Measurements from ENCODE around the gene CNIH3. TPM values are rescaled to one million over a fixed set of nuclear protein-coding genes. Genes with fewer than 3 reads are reported as not detected.

The CNIH3 gene
- total RNA-seq, 5 donors from 2014 or later (not counting 1 experiment from before 2014, with no cell fraction given): 2.3 to 3.6 (median 2.4) TPM

DNA sequence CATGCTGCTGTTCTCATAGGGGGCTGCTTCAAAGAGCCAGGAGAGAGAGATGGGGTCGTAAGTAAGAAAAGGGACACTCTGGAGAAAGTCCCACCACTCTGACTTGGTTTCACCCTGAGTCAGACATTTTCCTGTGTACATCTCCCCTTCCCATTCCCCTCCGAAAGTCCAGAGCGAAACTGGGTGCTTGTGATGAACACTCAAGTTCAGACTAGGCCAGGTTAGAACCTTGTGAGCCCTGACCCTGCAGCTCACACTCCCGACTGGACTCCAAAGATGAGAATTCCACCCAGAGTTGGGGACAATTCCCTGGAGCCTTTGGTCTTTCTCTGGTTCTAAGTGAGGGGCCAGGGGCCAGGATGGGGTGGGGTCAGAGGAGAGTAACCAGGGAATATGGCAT is 139.5 kb downstream of the CNIH3 start:
- no peaks in the 10 kb centered on the region for H3K36me3 ChIP-seq (ENCODE audit: control insufficient read depth in 2 of 2, extremely low read depth in 1 of 2, insufficient read depth in 1 of 2, low read length in 1 of 2)
- peaks cover 0 to 5% of the 10 kb centered on the region in 2 experiments for H3K27me3 ChIP-seq (replicated peaks in 1 of 2; ENCODE audit: control insufficient read depth in 2 of 2, extremely low read depth in 1 of 2, insufficient read depth in 2 of 2, low read length in 1 of 2)
- ChIA-PET POLR2A (interaction anchor here in 1 of 2 donors (0.7 kb wide), 1 partner anchor 296 kb away, joined by 3 read pairs; no protein-coding TSS in a partner anchor), CTCF (interaction anchor here in 1 of 2 donors (0.7 kb wide), 1 partner anchor 79 kb away, joined by 3 read pairs; no protein-coding TSS in a partner anchor)
- no peak for ATAC-seq (replicated peaks in 1 of 4)
- DNase-seq: no peak
- H3K4me1 ChIP-seq (ENCODE audit: control insufficient read depth in 1 of 2, extremely low read depth in 1 of 2, insufficient read depth in 2 of 2, low read length in 2 of 2): no peaks in the 10 kb centered on the region
- H3K9me3 ChIP-seq: no peaks in the 10 kb centered on the region
- Mint-ChIP-seq H3K36me3 (no peaks in the 10 kb centered on the region), H3K4me1 (peaks cover 2 to 8% (median 4%) of the 10 kb centered on the region in 3 donors), H3K27me3 (peaks cover 10 to 17% of the 10 kb centered on the region in 2 donors), H3K4me3 (no peak overlapping the region), H3K9me3 (peaks cover 5 to 9% (median 6%) of the 10 kb centered on the region in 3 donors), H3K27ac (no peak overlapping the region)
- WGBS (ENCODE audit: insufficient coverage): 67% methylated on average over 1 of the region's 4 CpGs
- H3K4me3 ChIP-seq (ENCODE audit: control insufficient read depth in 1 of 2, extremely low read depth in 1 of 2, low read length in 1 of 2): no peak overlapping the region
- no peak overlapping the region for H3K27ac ChIP-seq (ENCODE audit: low read length)

DNA sequence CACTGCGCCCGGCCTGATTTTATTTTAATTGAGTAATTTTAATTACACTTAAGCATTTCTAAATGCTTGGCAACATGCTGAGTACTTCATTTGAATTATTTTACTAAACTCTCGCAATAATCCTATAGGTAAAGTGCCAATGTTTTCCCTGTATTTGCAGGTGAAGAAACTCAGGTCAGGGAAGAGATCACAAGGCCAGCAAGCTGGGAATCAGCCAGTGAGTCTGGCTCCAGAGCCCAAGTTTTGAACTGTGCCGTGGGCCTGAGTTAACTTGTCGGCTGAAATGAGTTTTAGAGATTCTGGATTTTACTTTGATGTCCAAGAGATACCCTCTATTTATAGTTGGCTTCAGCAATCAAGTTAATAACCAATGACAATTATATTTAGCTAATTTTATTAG is 141.4 kb downstream of the CNIH3 start:
- no peak overlapping the region for H3K27ac Mint-ChIP-seq
- Histone ChIP-seq H3K36me3 (ENCODE audit: control insufficient read depth in 2 of 2, extremely low read depth in 1 of 2, insufficient read depth in 1 of 2, low read length in 1 of 2) (no peaks in the 10 kb centered on the region), H3K27ac (ENCODE audit: low read length) (no peak overlapping the region), H3K9me3 (no peaks in the 10 kb centered on the region), H3K4me3 (ENCODE audit: control insufficient read depth in 1 of 2, extremely low read depth in 1 of 2, low read length in 1 of 2) (no peak overlapping the region), H3K4me1 (ENCODE audit: control insufficient read depth in 1 of 2, extremely low read depth in 1 of 2, insufficient read depth in 2 of 2, low read length in 2 of 2) (no peaks in the 10 kb centered on the region), H3K27me3 (replicated peaks in 1 of 2; ENCODE audit: control insufficient read depth in 2 of 2, extremely low read depth in 1 of 2, insufficient read depth in 2 of 2, low read length in 1 of 2) (peaks cover 0 to 5% of the 10 kb centered on the region in 2 experiments)
- H3K9me3 Mint-ChIP-seq: peaks cover 5 to 9% (median 6%) of the 10 kb centered on the region in 3 donors
- H3K4me1 Mint-ChIP-seq: no peaks in the 10 kb centered on the region
- no CpG with 5 or more reads among the region's 5 CpGs for WGBS (ENCODE audit: insufficient coverage)
- POLR2A ChIA-PET: interaction anchor here in 1 of 2 donors (0.6 kb wide), 1 partner anchor 76 kb away, joined by 5 read pairs; no protein-coding TSS in a partner anchor
- CTCF ChIA-PET: no interaction called here
- H3K27me3 Mint-ChIP-seq: peaks cover 11 to 14% of the 10 kb centered on the region in 2 donors
- DNase-seq (no peak), ATAC-seq (replicated peaks in 1 of 4) (no peak)
- H3K36me3 Mint-ChIP-seq: no peaks in the 10 kb centered on the region
- no peak overlapping the region for H3K4me3 Mint-ChIP-seq

DNA sequence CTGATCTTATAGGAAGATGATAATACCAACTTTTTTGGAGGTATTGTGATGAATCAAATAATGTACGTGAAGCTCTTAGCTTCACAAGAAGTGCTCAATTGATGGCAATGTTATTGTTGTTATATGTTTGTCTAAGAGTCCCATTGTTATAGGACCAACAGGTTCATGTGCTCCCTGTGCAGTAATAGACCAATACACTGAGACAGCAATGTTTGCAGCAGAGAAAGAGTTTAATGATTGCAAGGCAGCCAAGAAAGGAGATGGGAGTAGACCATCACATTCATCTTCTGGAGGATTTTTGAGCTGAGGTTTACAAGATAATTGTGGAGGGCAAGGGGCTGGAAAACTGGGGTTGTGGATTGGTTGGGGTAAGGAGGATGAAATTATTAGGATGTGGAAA is 143.0 kb downstream of the CNIH3 start:
- WGBS (ENCODE audit: insufficient coverage): 100% methylated on average over 1 of the region's 1 CpG
- ChIA-PET CTCF (no interaction called here), POLR2A (no interaction called here)
- H3K4me1 ChIP-seq (ENCODE audit: control insufficient read depth in 1 of 2, extremely low read depth in 1 of 2, insufficient read depth in 2 of 2, low read length in 2 of 2): no peaks in the 10 kb centered on the region
- H3K9me3 ChIP-seq: no peaks in the 10 kb centered on the region
- H3K4me3 ChIP-seq (ENCODE audit: control insufficient read depth in 1 of 2, extremely low read depth in 1 of 2, low read length in 1 of 2): no peak overlapping the region
- Mint-ChIP-seq H3K9me3 (peaks cover 5 to 9% (median 6%) of the 10 kb centered on the region in 3 donors), H3K4me3 (no peak overlapping the region), H3K4me1 (no peaks in the 10 kb centered on the region), H3K27ac (no peak overlapping the region), H3K36me3 (no peaks in the 10 kb centered on the region), H3K27me3 (peaks cover 8 to 14% of the 10 kb centered on the region in 2 donors)
- DNase-seq (no peak), ATAC-seq (replicated peaks in 1 of 4) (no peak)
- peaks cover 0 to 9% of the 10 kb centered on the region in 2 experiments for H3K27me3 ChIP-seq (replicated peaks in 1 of 2; ENCODE audit: control insufficient read depth in 2 of 2, extremely low read depth in 1 of 2, insufficient read depth in 2 of 2, low read length in 1 of 2)
- H3K36me3 ChIP-seq (ENCODE audit: control insufficient read depth in 2 of 2, extremely low read depth in 1 of 2, insufficient read depth in 1 of 2, low read length in 1 of 2): no peaks in the 10 kb centered on the region
- no peak overlapping the region for H3K27ac ChIP-seq (ENCODE audit: low read length)

DNA sequence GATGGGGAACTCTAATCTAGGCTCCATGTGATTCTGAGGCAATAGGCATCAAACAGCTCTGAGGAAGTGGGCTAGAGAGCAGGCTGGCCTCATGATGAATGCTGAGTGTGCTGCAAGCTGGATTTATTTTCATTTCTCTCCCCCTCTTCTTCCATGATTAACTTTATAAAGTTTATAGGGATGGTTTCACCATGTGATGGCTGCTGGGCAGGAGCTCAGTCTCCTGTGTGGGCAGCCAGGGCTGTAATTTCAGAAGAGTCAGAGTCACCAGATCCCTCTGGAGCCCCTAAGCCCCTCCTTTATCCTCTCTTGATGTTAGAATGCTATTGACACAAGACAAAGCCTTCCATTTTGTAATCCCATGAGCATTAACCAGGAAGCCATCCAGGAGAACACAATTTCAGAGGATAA is 143.6 kb downstream of the CNIH3 start:
- Mint-ChIP-seq H3K9me3 (peaks cover 5 to 9% (median 6%) of the 10 kb centered on the region in 3 donors), H3K36me3 (no peaks in the 10 kb centered on the region), H3K4me1 (no peaks in the 10 kb centered on the region), H3K4me3 (no peak overlapping the region), H3K27ac (no peak overlapping the region), H3K27me3 (peaks cover 10 to 16% of the 10 kb centered on the region in 2 donors)
- H3K27ac ChIP-seq (ENCODE audit: low read length): no peak overlapping the region
- no peaks in the 10 kb centered on the region for H3K4me1 ChIP-seq (ENCODE audit: control insufficient read depth in 1 of 2, extremely low read depth in 1 of 2, insufficient read depth in 2 of 2, low read length in 2 of 2)
- ATAC-seq (replicated peaks in 1 of 4) (no peak), DNase-seq (no peak)
- no peaks in the 10 kb centered on the region for H3K9me3 ChIP-seq
- POLR2A ChIA-PET: no interaction called here
- peaks cover 0 to 9% of the 10 kb centered on the region in 2 experiments for H3K27me3 ChIP-seq (replicated peaks in 1 of 2; ENCODE audit: control insufficient read depth in 2 of 2, extremely low read depth in 1 of 2, insufficient read depth in 2 of 2, low read length in 1 of 2)
- CTCF ChIA-PET: no interaction called here
- no peak overlapping the region for H3K4me3 ChIP-seq (ENCODE audit: control insufficient read depth in 1 of 2, extremely low read depth in 1 of 2, low read length in 1 of 2)
- no peaks in the 10 kb centered on the region for H3K36me3 ChIP-seq (ENCODE audit: control insufficient read depth in 2 of 2, extremely low read depth in 1 of 2, insufficient read depth in 1 of 2, low read length in 1 of 2)

DNA sequence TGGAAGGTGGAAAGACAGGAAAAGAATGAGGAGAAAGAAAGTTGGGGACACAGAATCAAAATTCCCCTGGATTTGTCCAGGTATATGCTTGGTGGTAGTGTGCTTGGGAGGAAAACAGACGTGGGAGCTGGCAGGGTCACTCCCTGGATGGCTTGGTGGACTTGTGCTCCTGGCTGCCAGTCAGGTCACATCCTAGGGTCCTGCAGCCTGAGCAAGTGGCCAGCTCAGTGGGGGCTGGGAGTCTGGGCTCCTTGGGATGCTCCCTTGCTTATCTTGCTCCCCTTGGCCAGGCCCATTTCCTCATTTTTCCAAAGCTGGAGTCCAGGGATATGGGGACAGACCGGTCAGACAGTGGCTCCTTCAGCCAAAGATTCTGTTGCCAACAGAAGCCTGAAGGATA is 144.0 kb downstream of the CNIH3 start:
- ATAC-seq (replicated peaks in 1 of 4) (no peak), DNase-seq (no peak)
- no peak overlapping the region for H3K27ac Mint-ChIP-seq
- Histone ChIP-seq H3K36me3 (ENCODE audit: control insufficient read depth in 2 of 2, extremely low read depth in 1 of 2, insufficient read depth in 1 of 2, low read length in 1 of 2) (no peaks in the 10 kb centered on the region), H3K9me3 (no peaks in the 10 kb centered on the region), H3K4me1 (ENCODE audit: control insufficient read depth in 1 of 2, extremely low read depth in 1 of 2, insufficient read depth in 2 of 2, low read length in 2 of 2) (no peaks in the 10 kb centered on the region), H3K27ac (ENCODE audit: low read length) (no peak overlapping the region), H3K27me3 (replicated peaks in 1 of 2; ENCODE audit: control insufficient read depth in 2 of 2, extremely low read depth in 1 of 2, insufficient read depth in 2 of 2, low read length in 1 of 2) (peaks cover 0 to 9% of the 10 kb centered on the region in 2 experiments), H3K4me3 (ENCODE audit: control insufficient read depth in 1 of 2, extremely low read depth in 1 of 2, low read length in 1 of 2) (no peak overlapping the region)
- no peaks in the 10 kb centered on the region for H3K36me3 Mint-ChIP-seq
- peaks cover 5 to 9% (median 6%) of the 10 kb centered on the region in 3 donors for H3K9me3 Mint-ChIP-seq
- 83% methylated on average over 1 of the region's 2 CpGs for WGBS (ENCODE audit: insufficient coverage)
- H3K4me3 Mint-ChIP-seq: no peak overlapping the region
- ChIA-PET POLR2A (no interaction called here), CTCF (no interaction called here)
- H3K27me3 Mint-ChIP-seq: peaks cover 12 to 17% of the 10 kb centered on the region in 2 donors
- no peaks in the 10 kb centered on the region for H3K4me1 Mint-ChIP-seq

DNA sequence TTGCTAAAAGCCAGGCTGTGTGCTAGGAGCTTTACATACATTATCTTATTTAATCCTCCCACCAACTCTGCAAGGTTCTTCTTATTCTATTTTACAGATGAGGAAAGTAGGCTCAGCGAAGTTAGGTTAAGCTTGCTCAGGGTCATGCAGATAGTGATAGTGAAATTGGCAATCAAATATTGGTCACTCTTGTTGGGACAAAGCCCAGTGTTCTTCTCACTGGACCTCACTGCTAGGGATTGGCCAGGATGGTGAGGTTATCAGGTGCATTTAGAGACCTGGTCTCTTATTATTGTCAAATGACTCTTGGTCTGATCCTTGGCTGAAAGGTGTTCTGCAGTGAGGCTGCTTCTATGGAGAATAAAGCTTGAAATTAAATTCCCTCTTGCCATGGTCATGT is 145.1 kb downstream of the CNIH3 start:
- H3K36me3 Mint-ChIP-seq: no peaks in the 10 kb centered on the region
- Histone ChIP-seq H3K4me3 (ENCODE audit: control insufficient read depth in 1 of 2, extremely low read depth in 1 of 2, low read length in 1 of 2) (no peak overlapping the region), H3K4me1 (ENCODE audit: control insufficient read depth in 1 of 2, extremely low read depth in 1 of 2, insufficient read depth in 2 of 2, low read length in 2 of 2) (no peaks in the 10 kb centered on the region), H3K27ac (ENCODE audit: low read length) (no peak overlapping the region), H3K9me3 (no peaks in the 10 kb centered on the region), H3K27me3 (replicated peaks in 1 of 2; ENCODE audit: control insufficient read depth in 2 of 2, extremely low read depth in 1 of 2, insufficient read depth in 2 of 2, low read length in 1 of 2) (peaks cover 0 to 13% of the 10 kb centered on the region in 2 experiments), H3K36me3 (ENCODE audit: control insufficient read depth in 2 of 2, extremely low read depth in 1 of 2, insufficient read depth in 1 of 2, low read length in 1 of 2) (no peaks in the 10 kb centered on the region)
- CTCF ChIA-PET: no interaction called here
- no peak overlapping the region for H3K4me3 Mint-ChIP-seq
- ATAC-seq (replicated peaks in 1 of 4) (no peak), DNase-seq (no peak)
- peaks cover 17 to 19% of the 10 kb centered on the region in 2 donors for H3K27me3 Mint-ChIP-seq
- POLR2A ChIA-PET: no interaction called here
- WGBS (ENCODE audit: insufficient coverage): no CpG with 5 or more reads among the region's 1 CpG
- no peak overlapping the region for H3K27ac Mint-ChIP-seq
- H3K4me1 Mint-ChIP-seq: no peaks in the 10 kb centered on the region
- H3K9me3 Mint-ChIP-seq: peaks cover 5 to 9% (median 6%) of the 10 kb centered on the region in 3 donors

DNA sequence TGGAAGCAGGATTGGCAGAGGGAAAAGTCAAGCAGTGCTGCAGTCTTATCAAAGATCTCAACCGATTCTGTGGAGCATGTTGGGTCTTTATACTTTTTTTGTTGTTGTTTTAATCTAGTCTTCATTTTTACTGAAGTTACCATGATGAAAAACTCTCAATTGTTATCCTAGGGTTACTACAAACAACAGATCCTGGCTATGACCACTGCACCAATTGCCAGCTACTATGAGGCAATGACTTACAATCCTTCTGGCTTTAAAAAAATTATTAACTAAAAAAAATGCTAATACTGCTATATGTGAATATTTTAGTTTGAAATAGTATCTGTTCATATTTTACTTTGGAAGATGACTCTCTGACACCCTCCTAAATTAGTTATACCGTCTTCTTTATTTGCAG is 145.9 kb downstream of the CNIH3 start:
- ChIA-PET POLR2A (no interaction called here), CTCF (no interaction called here)
- Histone ChIP-seq H3K36me3 (ENCODE audit: control insufficient read depth in 2 of 2, extremely low read depth in 1 of 2, insufficient read depth in 1 of 2, low read length in 1 of 2) (no peaks in the 10 kb centered on the region), H3K9me3 (no peaks in the 10 kb centered on the region), H3K27me3 (replicated peaks in 1 of 2; ENCODE audit: control insufficient read depth in 2 of 2, extremely low read depth in 1 of 2, insufficient read depth in 2 of 2, low read length in 1 of 2) (peaks cover 0 to 17% of the 10 kb centered on the region in 2 experiments), H3K4me1 (ENCODE audit: control insufficient read depth in 1 of 2, extremely low read depth in 1 of 2, insufficient read depth in 2 of 2, low read length in 2 of 2) (no peaks in the 10 kb centered on the region), H3K4me3 (ENCODE audit: control insufficient read depth in 1 of 2, extremely low read depth in 1 of 2, low read length in 1 of 2) (no peak overlapping the region), H3K27ac (ENCODE audit: low read length) (no peak overlapping the region)
- Mint-ChIP-seq H3K4me1 (no peaks in the 10 kb centered on the region), H3K36me3 (no peaks in the 10 kb centered on the region), H3K9me3 (peaks cover 5 to 9% (median 6%) of the 10 kb centered on the region in 3 donors), H3K27me3 (peaks cover 21 to 24% of the 10 kb centered on the region in 2 donors), H3K27ac (no peak overlapping the region), H3K4me3 (no peak overlapping the region)
- DNase-seq (no peak), ATAC-seq (replicated peaks in 1 of 4) (no peak)
- WGBS (ENCODE audit: insufficient coverage): no CpG with 5 or more reads among the region's 2 CpGs

Measured in T-cell (primary cell).